Activated CD4-positive, alpha-beta T cell treated with anti-CD3 and anti-CD28 coated beads, Interleukin-2, amount 50 U/mL, for 48 hours (primary cell): ENCODE measurements around the gene RBM7.

ENCODE experiments used
- DNase-seq, 2 experiments: peaks; one replicate each; pipeline ENCODE4 v3.0.0-alpha.2; 2020

RBM7 gene

GRCh38 chr11:114449845-114450244 lies 49.4 kb downstream of the RBM7 start:
- DNase-seq = no peak

GRCh38 chr11:114452399-114452798 lies 51.9 kb downstream of the RBM7 start:
- DNase-seq = no peak
